SKM-1 treated with dmso at 0.1 percent for 144 hours (cell line): ENCODE data around the gene GSTT2B.
"Not testable (repeated sequence)": the region's sequence is repeated elsewhere in the genome, so short reads cannot be mapped to it uniquely, and the experiment has no call there.

Experiments used
- DNase-seq: peaks from one replicate; lab custom pipeline; 2025; ENCODE audit not compliant: unreplicated experiment; lab: John Stamatoyannopoulos, UW

Gene GSTT2B

GRCh38 chr22:23961084-23961771 lies at the start of gene GSTT2B:
Gene GSTT2B, minus strand, starts transcription at chr22:23961195. Its CDS starts 64 bp downstream, at chr22:23961131.
- not testable (repeated sequence) for DNase-seq

- DNase-seq, result no peak
Observed at GRCh38 chr22:24010018-24010391, 49.0 kb upstream of the GSTT2B start.

GRCh38 chr22:24009227-24010017 lies 48.4 kb upstream of the GSTT2B start:
- DNase-seq, result no peak

- no peak for DNase-seq
Observed at GRCh38 chr22:24008381-24009226, 47.6 kb upstream of the GSTT2B start.

- no peak for DNase-seq
Observed at GRCh38 chr22:24008022-24008283, 47.0 kb upstream of the GSTT2B start.

- no peak for DNase-seq
Observed at GRCh38 chr22:24007253-24008021, 46.4 kb upstream of the GSTT2B start.

GRCh38 chr22:24006914-24007214 lies 45.9 kb upstream of the GSTT2B start:
- DNase-seq, result no peak

- no peak for DNase-seq
Observed at GRCh38 chr22:24006207-24006913, 45.4 kb upstream of the GSTT2B start.

- no peak for DNase-seq
Observed at GRCh38 chr22:24005201-24005600, 44.2 kb upstream of the GSTT2B start, which contains the start of gene GSTT4. Gene GSTT4, minus strand, starts transcription at chr22:24005453. Its CDS starts 97 bp downstream, at chr22:24005356.

- no peak for DNase-seq
Observed at GRCh38 chr22:24003887-24004286, 42.9 kb upstream of the GSTT2B start.

GRCh38 chr22:24002851-24003250 lies 41.9 kb upstream of the GSTT2B start:
- DNase-seq, result no peak

- no peak for DNase-seq
Observed at GRCh38 chr22:24002272-24002671, 41.3 kb upstream of the GSTT2B start.

GRCh38 chr22:24001314-24001713 lies 40.3 kb upstream of the GSTT2B start:
- DNase-seq, result no peak

- not testable (repeated sequence) for DNase-seq
Observed at GRCh38 chr22:23999779-24000178, 38.8 kb upstream of the GSTT2B start.

- DNase-seq, result no peak
Observed at GRCh38 chr22:23997092-23997491, 36.1 kb upstream of the GSTT2B start.

- not testable (repeated sequence) for DNase-seq
Observed at GRCh38 chr22:23993581-23994177, 32.7 kb upstream of the GSTT2B start.

GRCh38 chr22:23993080-23993479 lies 32.1 kb upstream of the GSTT2B start:
- not testable (repeated sequence) for DNase-seq

- DNase-seq, result not testable (repeated sequence)
Observed at GRCh38 chr22:23989583-23990244, 28.7 kb upstream of the GSTT2B start.

GRCh38 chr22:23986538-23987178 lies 25.7 kb upstream of the GSTT2B start:
- DNase-seq, result not testable (repeated sequence)
